Ishikawa (cell line): Measurements from ENCODE around the gene FAM131C.

Experiments
- CEBPB ChIP-seq: IDR thresholded peaks from 2 replicates; pipeline ENCODE4 v1.6.1; 2012
- EGR1 ChIP-seq: IDR thresholded peaks from 2 replicates; pipeline ENCODE4 v1.6.1; 2012
- RAD21 ChIP-seq: IDR thresholded peaks from 2 replicates; pipeline ENCODE4 v1.6.1; 2012; ENCODE audit warnings: low read depth
- TCF12 ChIP-seq: IDR thresholded peaks from 2 replicates; pipeline ENCODE4 v1.6.1; 2012; ENCODE audit warnings: low read depth
- TEAD4 ChIP-seq: IDR thresholded peaks from 2 replicates; pipeline ENCODE4 v1.6.1; 2012
- ZBTB7A ChIP-seq: IDR thresholded peaks from 2 replicates; pipeline ENCODE4 v1.6.1; 2012; ENCODE audit warnings: low read depth

- TF ChIP-seq RAD21 (no peak), CEBPB (no peak), TCF12 (no peak), TEAD4 (no peak), ZBTB7A (no peak), EGR1 (no peak)
These were observed 2.0 kb upstream of the FAM131C start for GRCh38 chr1:16075337-16076030.
